GM19372 (cell line): ENCODE measurements around the gene ZNRF1.

Experiments
- ATAC-seq: cut with Tn5 transposase; IDR thresholded peaks from one replicate; pipeline ENCODE4 v1.9.1; 2021; ENCODE audit warnings: mild to moderate bottlenecking, low read depth, moderate library complexity; ENCODE audit not compliant: unreplicated experiment

The ZNRF1 gene

GRCh38 chr16:75092777-75093176, 94.0 kb downstream of the ZNRF1 start:
- ATAC-seq: no peak

- ATAC-seq: no peak
Observed at GRCh38 chr16:75093598-75094540, 95.0 kb downstream of the ZNRF1 start.

- no peak for ATAC-seq
Observed at GRCh38 chr16:75095204-75095621, 96.4 kb downstream of the ZNRF1 start.

DNA sequence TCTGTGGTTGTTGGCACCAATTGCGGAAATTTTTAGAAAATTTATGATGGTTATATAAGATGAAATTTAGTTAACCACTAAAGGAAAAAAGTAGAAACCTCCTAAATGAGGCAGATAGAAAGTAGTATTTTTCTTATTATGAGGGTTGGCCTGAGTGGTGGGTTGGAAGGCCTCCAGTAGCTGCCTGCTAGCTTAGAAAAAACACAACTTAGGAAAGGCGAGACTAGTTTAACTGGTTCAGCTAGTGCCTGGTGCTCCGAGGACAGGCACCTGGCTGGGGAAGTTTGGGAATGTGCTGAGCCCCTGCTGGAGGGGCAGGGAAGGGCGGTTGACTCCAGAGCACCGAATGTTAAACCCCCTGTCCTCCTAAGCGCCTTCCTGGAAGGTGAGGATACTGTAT, 97.8 kb downstream of the ZNRF1 start:
- ATAC-seq: no peak

DNA sequence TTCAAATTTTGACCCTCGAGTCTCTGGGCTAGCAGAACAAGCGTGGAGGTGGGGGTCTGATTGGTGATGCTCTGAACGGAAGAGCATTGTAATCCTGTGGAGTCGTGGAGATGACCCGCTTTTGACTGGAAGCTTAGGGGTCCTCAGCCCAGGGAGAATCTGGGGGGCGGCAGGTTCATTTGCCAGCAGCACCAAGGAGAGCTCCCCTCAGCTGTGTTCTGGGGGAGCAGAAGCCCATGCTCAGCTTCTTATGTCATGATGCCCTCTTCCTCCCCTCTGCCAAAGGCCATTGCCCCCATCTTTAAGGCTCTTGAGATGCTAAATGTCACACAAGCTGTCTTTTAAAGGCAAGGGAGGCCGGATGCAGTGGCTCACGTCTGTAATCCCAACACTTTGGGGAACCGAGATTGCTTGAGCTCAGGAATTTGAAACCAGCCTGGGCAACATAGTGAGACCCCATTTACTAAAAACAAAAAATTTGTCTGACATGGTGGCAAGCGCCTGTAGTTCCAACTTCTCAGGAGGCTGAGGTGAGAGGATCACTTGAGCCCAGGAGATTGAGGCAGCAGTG, 98.5 kb downstream of the ZNRF1 start:
- no peak for ATAC-seq

GRCh38 chr16:75097941-75098901, 99.4 kb downstream of the ZNRF1 start:
- ATAC-seq: no peak

DNA sequence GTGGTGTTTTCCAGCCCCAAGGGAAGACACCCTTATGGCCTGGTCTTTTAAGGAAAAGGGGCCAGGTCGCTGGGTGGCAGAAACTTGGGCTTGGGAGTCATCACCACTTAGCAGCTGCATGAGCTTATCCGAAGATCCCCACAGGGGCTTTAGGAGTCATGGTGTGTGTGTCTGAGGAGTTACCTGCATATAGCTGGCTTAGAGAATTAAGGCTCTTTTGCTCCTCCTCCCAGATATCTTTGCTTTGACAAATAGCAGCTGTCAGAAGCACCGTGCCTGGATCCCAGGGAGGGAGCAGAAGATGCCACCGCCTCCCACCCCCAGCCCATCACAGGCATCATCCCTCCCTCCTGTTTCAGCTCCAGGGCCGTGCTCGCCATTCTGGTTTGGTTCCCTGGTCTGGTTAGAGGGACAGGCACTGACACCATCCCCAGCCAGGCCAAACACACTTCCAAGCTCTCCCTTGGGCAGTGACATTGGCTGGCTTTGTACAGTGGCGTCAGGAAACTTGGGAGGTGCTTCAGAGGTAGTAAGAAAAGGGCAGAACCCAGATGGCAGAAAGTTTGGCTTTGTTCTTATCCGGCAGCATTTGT, 100.3 kb downstream of the ZNRF1 start:
- no peak for ATAC-seq

DNA sequence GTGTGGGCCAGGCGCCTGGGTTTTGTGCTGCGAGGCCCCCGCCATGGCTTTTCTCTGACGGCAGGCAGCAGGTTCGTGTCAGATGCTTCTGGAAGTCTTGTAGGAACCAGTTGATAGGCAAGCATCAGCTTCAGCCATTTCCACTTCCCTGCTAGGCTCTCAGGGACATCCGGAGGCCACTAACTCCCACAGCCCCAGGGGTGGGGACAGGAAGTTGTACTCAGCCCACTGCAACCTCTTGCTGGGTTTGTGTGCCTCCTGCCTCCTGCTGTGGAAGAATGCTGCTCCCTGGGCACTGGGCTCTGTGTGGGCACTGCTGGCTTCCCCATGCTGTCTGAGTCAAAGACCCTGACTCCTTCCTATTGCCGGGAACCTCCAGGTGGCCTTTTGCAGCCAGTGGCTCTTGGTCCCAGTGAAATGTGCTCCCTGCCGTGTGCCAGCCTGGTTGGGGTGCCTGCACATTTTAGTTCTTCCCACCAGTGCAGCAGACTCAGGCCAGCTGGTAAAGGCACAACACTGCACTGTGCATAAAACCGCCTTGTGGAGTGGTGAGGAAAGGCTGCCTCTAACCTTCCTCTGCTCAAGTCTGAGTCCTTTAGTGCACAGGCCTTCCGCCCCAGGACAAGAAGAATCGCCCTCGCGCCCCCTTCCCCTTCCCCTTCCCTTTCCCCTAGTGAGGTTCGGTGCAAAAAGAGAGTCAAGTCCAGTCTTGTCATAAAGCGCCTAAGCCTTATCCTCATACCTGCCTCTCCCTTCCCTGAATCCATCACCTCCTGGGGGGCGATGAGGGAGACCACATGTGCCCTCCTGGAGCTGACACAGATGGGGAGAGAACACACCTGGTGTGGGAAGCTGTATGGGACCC, 101.1 kb downstream of the ZNRF1 start:
- no peak for ATAC-seq

DNA sequence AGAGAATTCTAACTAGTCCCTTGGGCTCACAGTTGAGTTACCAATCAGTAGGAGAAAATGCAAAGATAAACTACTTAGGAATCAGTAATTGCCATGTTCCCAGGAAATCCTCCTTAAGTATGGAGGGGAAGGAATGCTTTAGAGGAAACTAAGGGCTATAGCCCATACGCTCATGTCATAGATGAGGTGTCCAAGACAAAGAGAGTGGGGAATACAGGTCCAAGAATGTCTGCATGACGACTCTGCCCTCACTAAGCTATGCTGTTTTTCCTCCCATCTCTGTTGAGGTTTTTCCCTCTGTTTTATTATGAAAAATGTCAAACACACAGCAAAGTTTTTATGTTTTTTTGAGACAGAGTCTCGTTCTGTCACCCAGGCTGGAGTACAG, 101.8 kb downstream of the ZNRF1 start:
- no peak for ATAC-seq

GRCh38 chr16:75101635-75102034, 102.8 kb downstream of the ZNRF1 start:
- no peak for ATAC-seq

DNA sequence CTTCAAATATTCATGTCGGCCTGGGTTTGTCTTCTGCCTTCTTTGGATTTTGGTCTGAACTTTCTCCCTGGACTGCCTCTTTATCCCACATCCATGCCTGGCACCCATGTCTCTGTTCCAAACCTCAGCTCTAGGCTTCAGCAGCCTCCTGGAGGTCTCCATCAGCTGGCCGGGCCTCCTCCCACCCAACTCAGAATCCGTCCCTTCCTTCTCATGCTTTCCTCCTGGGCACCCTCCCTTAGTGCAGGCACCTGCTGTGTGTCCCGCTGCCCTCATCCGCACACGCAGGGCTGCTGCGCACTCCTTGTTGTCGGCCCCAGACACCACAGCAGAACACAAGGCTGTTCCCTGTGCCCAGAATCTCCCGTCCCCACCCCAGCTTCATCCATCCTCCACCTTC, 103.8 kb downstream of the ZNRF1 start:
- no peak for ATAC-seq

- no peak for ATAC-seq
Observed at GRCh38 chr16:75103994-75104393, 105.2 kb downstream of the ZNRF1 start.

GRCh38 chr16:75104836-75105235, 106.0 kb downstream of the ZNRF1 start:
- ATAC-seq: no peak

GRCh38 chr16:75105306-75106061, 106.7 kb downstream of the ZNRF1 start:
- no peak for ATAC-seq

DNA sequence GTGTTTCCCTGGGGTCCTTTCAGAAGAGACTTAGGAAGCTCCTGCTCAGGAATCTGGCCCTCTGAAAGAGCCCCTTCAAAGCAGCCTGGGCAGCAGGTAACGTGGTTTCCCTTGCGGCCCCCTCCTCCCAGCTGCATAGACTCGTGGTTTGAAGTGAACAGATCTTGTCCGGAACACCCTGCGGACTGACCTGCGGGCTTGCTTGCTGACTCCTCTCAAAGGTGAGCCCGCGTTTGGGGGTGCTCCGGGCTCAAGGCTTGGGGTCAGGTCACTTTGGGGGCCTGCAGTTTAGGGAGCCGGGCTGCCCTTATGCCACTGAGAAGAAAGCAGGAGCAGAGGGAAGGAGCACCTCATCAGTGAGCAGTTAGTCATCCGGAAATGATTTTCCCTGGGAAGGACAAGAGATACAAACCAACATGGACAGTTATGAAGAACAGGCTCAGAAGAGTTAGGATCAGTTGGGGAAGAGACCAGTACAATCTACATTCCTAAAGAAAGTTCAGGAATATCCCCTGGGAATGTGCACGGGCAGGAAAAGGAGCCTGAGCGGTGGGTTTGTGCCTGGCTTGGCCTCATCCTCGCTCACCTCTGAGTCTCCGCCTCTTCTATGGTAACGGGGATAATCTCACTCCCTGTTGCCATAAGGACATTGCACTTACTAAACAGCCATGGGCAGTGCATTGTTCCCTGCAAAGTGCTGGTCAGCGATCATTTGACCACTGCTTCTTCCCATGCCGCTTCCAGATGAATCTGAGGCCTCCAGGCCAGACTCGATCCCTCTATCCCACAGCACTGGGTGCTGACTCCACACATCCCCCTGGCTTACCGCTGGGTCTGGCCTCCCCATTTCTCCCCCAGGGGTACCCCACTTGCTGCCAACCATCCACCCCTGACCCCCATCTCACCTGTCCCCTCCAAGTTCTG, 107.8 kb downstream of the ZNRF1 start:
- no peak for ATAC-seq

GRCh38 chr16:75107505-75107904, 108.7 kb downstream of the ZNRF1 start:
- ATAC-seq: no peak

- no peak for ATAC-seq
Observed at GRCh38 chr16:75108792-75109731, 110.2 kb downstream of the ZNRF1 start.
